ENCODE results near the gene FER1L5.

FER1L5 gene

DNA sequence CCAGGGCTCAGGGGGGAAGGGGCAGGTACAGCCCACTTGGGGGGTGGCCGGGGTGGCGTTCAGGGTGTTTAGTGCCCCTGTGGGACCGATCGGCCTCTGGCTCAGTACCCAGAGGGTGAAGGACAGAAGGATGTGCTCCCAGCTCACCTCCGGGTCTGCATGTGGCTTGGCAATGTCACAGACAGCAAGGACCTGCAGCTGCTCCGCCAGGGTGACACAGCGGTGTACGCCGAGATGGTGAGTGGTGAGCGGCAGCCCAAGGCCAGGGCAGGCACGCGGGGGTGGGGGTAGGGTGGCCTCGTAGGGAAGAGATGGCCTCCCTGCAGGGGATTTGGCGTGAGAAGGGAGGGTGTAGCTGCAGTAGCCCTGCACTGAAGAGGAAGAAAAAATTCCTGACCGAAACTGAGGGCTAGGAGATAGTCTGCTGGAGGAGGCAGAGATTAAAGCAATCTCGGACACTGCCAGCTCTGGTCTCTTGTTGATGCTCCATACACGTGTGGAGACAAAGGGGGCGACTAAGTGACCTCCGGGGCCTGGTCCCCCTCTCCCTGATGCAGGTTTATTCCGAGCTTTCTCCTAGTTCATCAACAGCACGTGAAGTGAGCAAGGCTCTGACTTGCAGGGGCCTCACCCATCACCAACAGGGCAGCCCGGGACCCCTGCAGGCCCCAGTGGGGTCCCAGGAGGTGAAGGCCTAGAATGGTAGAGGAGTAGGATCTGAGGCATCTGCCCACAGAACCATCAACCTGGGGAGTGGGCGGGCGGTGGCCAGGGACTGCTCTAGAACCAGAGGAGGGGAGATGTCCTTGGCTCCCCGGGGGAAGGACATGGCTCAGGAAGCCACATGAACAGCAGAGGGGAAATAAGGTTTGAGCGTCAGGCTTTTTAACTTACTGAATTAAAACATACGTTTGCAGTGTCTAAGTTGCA lies 45.4 kb downstream of the FER1L5 start:
- no peaks in the 10 kb centered on the region for H3K9me3 ChIP-seq (ENCODE audit: control insufficient read depth, low read length)
- no peaks in the 10 kb centered on the region for H3K4me1 ChIP-seq
- H3K27ac ChIP-seq = no peak overlapping the region
- TF ChIP-seq, protein P1, sequence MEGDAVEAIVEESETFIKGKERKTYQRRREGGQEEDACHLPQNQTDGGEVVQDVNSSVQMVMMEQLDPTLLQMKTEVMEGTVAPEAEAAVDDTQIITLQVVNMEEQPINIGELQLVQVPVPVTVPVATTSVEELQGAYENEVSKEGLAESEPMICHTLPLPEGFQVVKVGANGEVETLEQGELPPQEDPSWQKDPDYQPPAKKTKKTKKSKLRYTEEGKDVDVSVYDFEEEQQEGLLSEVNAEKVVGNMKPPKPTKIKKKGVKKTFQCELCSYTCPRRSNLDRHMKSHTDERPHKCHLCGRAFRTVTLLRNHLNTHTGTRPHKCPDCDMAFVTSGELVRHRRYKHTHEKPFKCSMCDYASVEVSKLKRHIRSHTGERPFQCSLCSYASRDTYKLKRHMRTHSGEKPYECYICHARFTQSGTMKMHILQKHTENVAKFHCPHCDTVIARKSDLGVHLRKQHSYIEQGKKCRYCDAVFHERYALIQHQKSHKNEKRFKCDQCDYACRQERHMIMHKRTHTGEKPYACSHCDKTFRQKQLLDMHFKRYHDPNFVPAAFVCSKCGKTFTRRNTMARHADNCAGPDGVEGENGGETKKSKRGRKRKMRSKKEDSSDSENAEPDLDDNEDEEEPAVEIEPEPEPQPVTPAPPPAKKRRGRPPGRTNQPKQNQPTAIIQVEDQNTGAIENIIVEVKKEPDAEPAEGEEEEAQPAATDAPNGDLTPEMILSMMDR (IDR thresholded peaks at IDR 0.05) = no peak
- no peak overlapping the region for H3K4me2 ChIP-seq (ENCODE audit: low read length)
- no peaks in the 10 kb centered on the region for H3K36me3 ChIP-seq (ENCODE audit: control insufficient read depth, insufficient read depth, low read length)
- H3K27me3 ChIP-seq (ENCODE audit: control insufficient read depth, insufficient read depth, low read length) = no peaks in the 10 kb centered on the region
- no peak overlapping the region for H2AFZ ChIP-seq
- H3K4me3 ChIP-seq (ENCODE audit: low read depth, low read length) = no peak overlapping the region
- no peaks in the 10 kb centered on the region for H3K79me2 ChIP-seq
- no peak overlapping the region for H3K9ac ChIP-seq

DNA sequence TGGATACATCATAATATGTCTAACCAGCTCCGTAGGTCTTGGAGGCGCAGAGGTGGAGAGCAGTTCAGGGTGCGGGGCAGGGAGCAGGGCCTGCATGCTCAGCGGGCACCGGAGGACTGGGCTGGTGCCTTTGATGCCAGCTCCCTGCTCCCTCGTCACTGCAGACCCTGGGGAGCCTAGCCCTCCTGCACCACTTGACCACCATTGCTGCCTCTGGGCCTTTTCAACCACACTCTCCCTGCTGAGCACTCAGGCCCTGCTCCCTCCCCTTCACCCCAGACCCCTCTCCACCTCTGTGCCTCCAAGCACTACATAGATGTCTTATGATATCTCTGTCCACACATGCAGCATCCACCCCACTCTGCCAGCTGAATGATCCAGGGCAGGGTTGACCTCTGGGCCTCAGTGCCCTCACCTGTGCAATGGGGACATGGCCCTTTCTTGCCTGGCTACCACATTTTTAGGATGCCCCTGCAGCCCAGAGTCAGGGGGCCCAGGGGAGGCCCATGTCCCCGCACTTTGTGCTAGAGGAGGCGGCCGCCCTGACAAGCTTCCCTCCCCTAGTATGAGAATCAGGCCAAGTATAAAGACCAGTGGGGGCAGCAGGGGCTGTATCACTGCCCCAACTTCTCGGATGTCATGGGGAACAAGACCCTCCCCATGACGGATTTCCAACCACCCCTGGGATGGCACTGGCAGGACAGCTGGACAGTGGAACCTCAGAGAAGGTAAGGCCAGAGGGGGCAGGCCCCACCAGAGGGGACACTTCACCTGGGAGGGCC lies 46.3 kb downstream of the FER1L5 start:
- no peak overlapping the region for H3K9ac ChIP-seq
- TF ChIP-seq, protein P1 (IDR thresholded peaks at IDR 0.05) = no peak
- H3K4me2 ChIP-seq (ENCODE audit: low read length) = no peak overlapping the region
- no peaks in the 10 kb centered on the region for H3K9me3 ChIP-seq (ENCODE audit: control insufficient read depth, low read length)
- no peak overlapping the region for H3K27ac ChIP-seq
- H3K4me3 ChIP-seq (ENCODE audit: low read depth, low read length) = no peak overlapping the region
- no peak overlapping the region for H2AFZ ChIP-seq
- H3K4me1 ChIP-seq = no peaks in the 10 kb centered on the region
- no peaks in the 10 kb centered on the region for H3K79me2 ChIP-seq
- no peaks in the 10 kb centered on the region for H3K36me3 ChIP-seq (ENCODE audit: control insufficient read depth, insufficient read depth, low read length)
- no peaks in the 10 kb centered on the region for H3K27me3 ChIP-seq (ENCODE audit: control insufficient read depth, insufficient read depth, low read length)

DNA sequence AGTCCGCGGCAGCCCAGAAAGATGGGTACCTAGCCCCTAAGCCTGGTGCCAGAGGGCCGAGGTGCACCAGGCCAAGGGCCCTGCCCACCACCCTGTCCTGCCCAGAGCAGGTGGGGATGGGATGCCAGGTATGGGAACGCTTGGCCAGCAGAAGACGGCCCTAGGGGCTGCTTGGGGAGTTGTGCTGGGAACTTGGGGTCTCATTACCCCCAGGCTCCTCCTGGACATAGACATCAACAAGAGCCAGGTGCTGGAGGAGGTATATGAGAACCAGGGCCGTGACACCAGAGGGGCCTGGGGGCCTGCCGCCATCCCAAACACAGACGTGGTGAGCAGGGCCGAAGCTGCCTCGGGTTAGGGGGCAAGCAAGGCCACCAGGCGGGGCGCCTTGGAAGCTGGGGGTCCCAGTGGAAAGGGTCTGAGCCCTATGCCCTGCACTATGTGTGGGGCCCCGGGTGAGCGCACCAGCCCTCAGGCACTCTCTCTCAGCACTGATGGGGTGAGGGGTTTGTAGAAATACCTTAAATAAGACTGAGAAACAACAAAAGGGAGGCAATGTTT lies 46.9 kb downstream of the FER1L5 start:
- Histone ChIP-seq H3K79me2 (no peaks in the 10 kb centered on the region), H3K4me2 (ENCODE audit: low read length) (no peak overlapping the region), H3K27ac (no peak overlapping the region), H3K36me3 (ENCODE audit: control insufficient read depth, insufficient read depth, low read length) (no peaks in the 10 kb centered on the region), H3K4me1 (no peaks in the 10 kb centered on the region), H3K9ac (no peak overlapping the region), H2AFZ (no peak overlapping the region), H3K9me3 (ENCODE audit: control insufficient read depth, low read length) (no peaks in the 10 kb centered on the region), H3K4me3 (ENCODE audit: low read depth, low read length) (no peak overlapping the region), H3K27me3 (ENCODE audit: control insufficient read depth, insufficient read depth, low read length) (no peaks in the 10 kb centered on the region)
- TF ChIP-seq, protein P1 (IDR thresholded peaks at IDR 0.05) = no peak

DNA sequence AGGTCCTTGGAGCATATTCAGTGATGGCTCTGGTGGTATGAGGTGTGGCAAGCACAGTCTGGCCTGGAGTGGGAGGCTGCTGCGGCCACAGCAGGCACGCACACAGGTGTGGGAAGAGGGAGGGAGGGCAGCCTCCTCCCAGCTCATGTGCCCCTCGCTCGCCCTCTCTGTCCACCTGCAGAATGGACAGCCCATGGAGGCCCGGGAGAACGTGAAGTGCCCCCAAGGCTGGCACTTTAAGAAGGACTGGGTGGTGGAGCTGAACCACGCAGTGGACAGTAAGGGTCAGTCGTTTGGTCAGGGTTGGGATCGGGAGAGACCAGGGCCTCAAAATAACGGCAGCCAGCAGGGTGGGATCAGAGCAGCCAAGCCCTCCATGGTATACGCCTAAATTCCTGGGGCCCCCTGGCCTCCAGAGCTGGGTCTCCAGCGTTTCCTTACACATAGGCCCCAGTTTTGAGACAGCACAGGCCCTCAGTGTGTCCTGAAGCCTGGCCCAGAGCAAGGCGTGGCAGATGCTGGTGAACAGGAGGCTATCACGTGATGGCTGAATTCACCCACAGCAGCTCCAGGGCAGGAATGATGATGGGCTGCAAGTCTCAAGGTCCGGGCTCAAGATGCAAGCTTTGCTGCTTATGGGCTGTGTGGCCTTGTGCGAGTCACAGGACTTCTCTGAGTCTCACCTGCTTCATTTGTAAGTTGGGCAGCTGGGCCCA lies 47.9 kb downstream of the FER1L5 start:
- Histone ChIP-seq H3K4me1 (no peaks in the 10 kb centered on the region), H3K4me2 (ENCODE audit: low read length) (no peak overlapping the region), H3K27me3 (ENCODE audit: control insufficient read depth, insufficient read depth, low read length) (no peaks in the 10 kb centered on the region), H2AFZ (no peak overlapping the region), H3K79me2 (no peaks in the 10 kb centered on the region), H3K27ac (no peak overlapping the region), H3K4me3 (ENCODE audit: low read depth, low read length) (no peak overlapping the region), H3K36me3 (ENCODE audit: control insufficient read depth, insufficient read depth, low read length) (no peaks in the 10 kb centered on the region), H3K9me3 (ENCODE audit: control insufficient read depth, low read length) (no peaks in the 10 kb centered on the region), H3K9ac (no peak overlapping the region)
- TF ChIP-seq, protein P1 (IDR thresholded peaks at IDR 0.05) = no peak

Measured in parathyroid adenoma (tissue), 2 donors.